ENCODE data around the gene SYCP2. TPM values are rescaled to one million over a fixed set of nuclear protein-coding genes. Genes with fewer than 3 reads are reported as not detected.

The SYCP2 gene
- total RNA-seq, 1 experiment from 2014 or later = 0.70 TPM

DNA sequence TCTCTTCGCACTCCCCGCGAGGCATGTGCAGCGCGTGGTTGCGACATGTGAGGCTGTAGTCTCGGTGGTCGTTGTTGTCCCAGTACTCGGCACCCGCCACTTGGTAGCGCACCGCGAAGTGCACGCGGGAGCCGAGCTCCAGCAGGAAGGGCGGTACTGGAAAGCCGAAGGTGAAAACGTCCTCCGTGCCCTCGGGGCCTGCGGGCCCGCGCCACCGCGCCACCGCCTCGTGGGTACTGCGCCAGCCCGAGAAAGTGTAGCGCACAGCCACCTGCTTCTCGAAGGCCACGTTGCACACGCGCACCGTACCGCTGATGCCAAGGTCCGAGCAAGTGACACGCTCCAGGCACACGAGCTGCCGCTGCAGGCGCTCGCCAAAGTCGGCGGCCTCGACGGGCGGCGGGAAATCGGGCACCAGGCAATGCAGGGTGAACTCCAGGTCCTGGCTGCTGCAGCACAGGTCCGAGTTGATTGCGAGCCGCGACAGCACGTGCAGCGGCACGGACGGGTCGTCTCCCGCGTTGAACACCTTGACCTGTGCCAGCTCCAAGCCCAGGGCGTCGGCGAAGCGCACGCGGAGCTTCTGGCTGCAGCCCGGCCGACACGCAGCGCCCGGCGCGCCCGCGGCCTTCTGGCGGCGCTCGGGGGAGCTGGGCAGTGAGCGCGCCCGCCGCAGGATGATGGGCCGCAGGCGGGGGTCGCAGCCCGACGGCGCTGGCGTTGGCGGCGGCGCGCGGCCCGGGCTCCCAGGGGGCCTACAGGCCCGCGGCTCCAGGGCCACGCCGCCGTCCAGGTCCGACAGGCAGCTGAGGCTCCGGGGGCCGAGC is 5.8 kb upstream of the SYCP2 start:
- peak overlapping the region; percentile 13 for H3K18ac ChIP-seq (ENCODE audit: insufficient read length, low read depth, low read length)
- H2BK5ac ChIP-seq (ENCODE audit: insufficient read length, low read length) = no peak overlapping the region
- no peaks in the 10 kb centered on the region for H3K79me1 ChIP-seq (ENCODE audit: insufficient read depth, low read depth, low read length, poor library complexity, severe bottlenecking)
- peak overlapping the region; percentile 63 for H3K14ac ChIP-seq (ENCODE audit: insufficient read depth, low read length)
- TF ChIP-seq, protein P1, sequence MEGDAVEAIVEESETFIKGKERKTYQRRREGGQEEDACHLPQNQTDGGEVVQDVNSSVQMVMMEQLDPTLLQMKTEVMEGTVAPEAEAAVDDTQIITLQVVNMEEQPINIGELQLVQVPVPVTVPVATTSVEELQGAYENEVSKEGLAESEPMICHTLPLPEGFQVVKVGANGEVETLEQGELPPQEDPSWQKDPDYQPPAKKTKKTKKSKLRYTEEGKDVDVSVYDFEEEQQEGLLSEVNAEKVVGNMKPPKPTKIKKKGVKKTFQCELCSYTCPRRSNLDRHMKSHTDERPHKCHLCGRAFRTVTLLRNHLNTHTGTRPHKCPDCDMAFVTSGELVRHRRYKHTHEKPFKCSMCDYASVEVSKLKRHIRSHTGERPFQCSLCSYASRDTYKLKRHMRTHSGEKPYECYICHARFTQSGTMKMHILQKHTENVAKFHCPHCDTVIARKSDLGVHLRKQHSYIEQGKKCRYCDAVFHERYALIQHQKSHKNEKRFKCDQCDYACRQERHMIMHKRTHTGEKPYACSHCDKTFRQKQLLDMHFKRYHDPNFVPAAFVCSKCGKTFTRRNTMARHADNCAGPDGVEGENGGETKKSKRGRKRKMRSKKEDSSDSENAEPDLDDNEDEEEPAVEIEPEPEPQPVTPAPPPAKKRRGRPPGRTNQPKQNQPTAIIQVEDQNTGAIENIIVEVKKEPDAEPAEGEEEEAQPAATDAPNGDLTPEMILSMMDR (conservative IDR thresholded peaks at IDR 0.05) = no peak
- no peak overlapping the region for H2BK120ac ChIP-seq (ENCODE audit: low read depth, low read length, poor library complexity, severe bottlenecking)
- no peak overlapping the region for H3T11ph ChIP-seq (ENCODE audit: low read length)
- no peak overlapping the region for H3K4ac ChIP-seq (ENCODE audit: low read depth, low read length)
- H4K91ac ChIP-seq (ENCODE audit: insufficient read length, low read depth, low read length) = no peak overlapping the region
- no peak overlapping the region for H2BK15ac ChIP-seq (ENCODE audit: low read depth, low read length)
- no peak overlapping the region for H3K27ac ChIP-seq (ENCODE audit: insufficient read length, low read depth, low read length)
- no peaks in the 10 kb centered on the region for H3K4me1 ChIP-seq (ENCODE audit: insufficient read depth, low read length)
- DNase-seq = peak; percentile 56
- H3K27me3 ChIP-seq (ENCODE audit: insufficient read depth, low read length) = peaks cover 8% of the 10 kb centered on the region; the same call in 1 of the 2 replicates
- Mint-ChIP-seq H3K4me3 (peak overlapping the region; percentile 84 to 85; a peak in 4 of 5 replicates), H3K27ac (no peak overlapping the region), H3K36me3 (ENCODE audit: insufficient read depth in 1 of 3, low read depth in 3 of 3) (peaks cover 10 to 21% (median 18%) of the 10 kb centered on the region in 3 experiments), H3K27me3 (ENCODE audit: low read depth) (peaks cover 37% of the 10 kb centered on the region), H3K9me3 (peaks cover 6% of the 10 kb centered on the region in 2 experiments; a peak in 3 of 5 replicates), H3K4me1 (peaks cover 8 to 10% of the 10 kb centered on the region in 2 experiments)
- H3K23ac ChIP-seq (ENCODE audit: insufficient read length, low read depth, low read length) = no peak overlapping the region
- H3K9ac ChIP-seq (ENCODE audit: extremely low read depth, insufficient read length, low read length) = no peak overlapping the region
- no peak overlapping the region for H4K5ac ChIP-seq (ENCODE audit: insufficient read length, low read depth, low read length)
- H4K20me1 ChIP-seq (ENCODE audit: control insufficient read depth, insufficient read depth, insufficient read length) = no peaks in the 10 kb centered on the region
- no CpG with 5 or more reads among the region's 104 CpGs for WGBS (ENCODE audit: extremely low coverage, insufficient read length, low lambda C conversion rate)
- H3K23me2 ChIP-seq (ENCODE audit: insufficient read length, low read depth, low read length, poor library complexity, severe bottlenecking) = peaks cover 5% of the 10 kb centered on the region
- no peak overlapping the region for H3K56ac ChIP-seq (ENCODE audit: insufficient read length, low read depth, low read length)
- peak overlapping the region; percentile 67 for H3K4me2 ChIP-seq (ENCODE audit: insufficient read depth, insufficient read length, low read length)
- no peak overlapping the region for H2BK12ac ChIP-seq (ENCODE audit: insufficient read length, low read depth, low read length)
- no peaks in the 10 kb centered on the region for H3K79me2 ChIP-seq (ENCODE audit: insufficient read depth, low read length)
- no peak overlapping the region for H4K8ac ChIP-seq (replicated peaks; ENCODE audit: insufficient read length, low read depth, low read length)
- H3K9me3 ChIP-seq (ENCODE audit: control insufficient read depth, low read depth, low read length) = no peaks in the 10 kb centered on the region
- H2BK20ac ChIP-seq (ENCODE audit: low read depth, low read length, poor library complexity, severe bottlenecking) = no peak overlapping the region
- no peak overlapping the region for H2AK5ac ChIP-seq (ENCODE audit: insufficient read length, low read length)
- H2AFZ ChIP-seq (ENCODE audit: low read length) = no peak overlapping the region

Data from H9 (cell line).